K562 (cell line): ENCODE data around the gene MYBPH. TPM values are rescaled to one million over a fixed set of nuclear protein-coding genes. Genes with fewer than 3 reads are reported as not detected.

ENCODE experiments used
- E2F3 ChIP-seq: fragments of 250-450 bp; sonication (Bioruptor Pico); IDR thresholded peaks from 2 replicates; pipeline ENCODE4 v1.4.0; 2020; ENCODE audit warnings: mild to moderate bottlenecking
- MEIS2 ChIP-seq: fragments of 450-650 bp; IDR thresholded peaks from 2 replicates; pipeline ENCODE4 v1.6.1; 2014; ENCODE audit warnings: mild to moderate bottlenecking; ENCODE audit not compliant: partially characterized antibody
- NFIC ChIP-seq: fragments of 450-650 bp; IDR thresholded peaks from 2 replicates; pipeline ENCODE4 v1.6.1; 2017; ENCODE audit warnings: mild to moderate bottlenecking, inconsistent platforms
- NONO ChIP-seq, 2 experiments: fragments of 200-400 bp in 1 of 2; fragments of 450-650 bp in 1 of 2; formaldehyde crosslinking in 1 of 2; IDR thresholded peaks; 2 replicates each; pipeline ENCODE4 v1.6.1; 2017; ENCODE audit warnings: low read depth in 2 of 2, mild to moderate bottlenecking in 2 of 2, moderate library complexity in 2 of 2, low read length in 1 of 2
- PRDM10 ChIP-seq: fragments of 450-650 bp; IDR thresholded peaks from 2 replicates; pipeline ENCODE4 v1.6.1; 2018; ENCODE audit not compliant: partially characterized antibody
- TAF15 ChIP-seq: fragments of 200-400 bp; formaldehyde crosslinking; IDR thresholded peaks from 2 replicates; pipeline ENCODE4 v1.6.1; 2017; ENCODE audit warnings: mild to moderate bottlenecking, low read depth, low read length, moderate library complexity
- TGIF2 ChIP-seq: sonication (generic); formaldehyde crosslinking; IDR thresholded peaks from 2 replicates; pipeline ENCODE4 v1.8.1; 2022; ENCODE audit warnings: mild to moderate bottlenecking, missing genetic modification reagents, moderate library complexity
- U2AF1 ChIP-seq: fragments of 200-400 bp; formaldehyde crosslinking; optimal IDR thresholded peaks from 2 replicates; pipeline ENCODE3; 2017; ENCODE audit warnings: mild to moderate bottlenecking, low read depth, low read length, moderate library complexity
- ZNF592 ChIP-seq: fragments of 450-650 bp; IDR thresholded peaks from 2 replicates; pipeline ENCODE4 v1.6.1; 2017; ENCODE audit warnings: antibody characterized with exemption, mild to moderate bottlenecking
- polyA plus RNA-seq, 8 experiments: library from polyadenylated mRNA; depleted of rRNA in 4 of 8; stranded (reverse) in 5 of 8; unstranded in 3 of 8; fragments of >200 nt; fragmentation: Nextera tagmentation in 2 of 8; fragmentation: Illumina TruSeq in 1 of 8; extraction: Ambion mirVana in 2 of 8; extraction: Trizol in 1 of 8; gene quantifications; 2 replicates each; pipeline versions ENCODE4 v1.2.1 to v1.2.3, GENCODE V29; 2011 to 2014; ENCODE audit warnings: inconsistent platforms in 1 of 8, missing spikeins in 1 of 8
- total RNA-seq, 7 experiments: library from RNA; depleted of rRNA in 6 of 7; stranded (reverse); fragments of >200 nt in 6 of 7; fragmentation: Illumina TruSeq in 2 of 7; extraction: Trizol in 2 of 7; gene quantifications; 2 replicates each; pipeline versions ENCODE4 v1.2.1 to v1.2.3, GENCODE V29; 2011 to 2021; ENCODE audit warnings: low replicate concordance in 1 of 7
- TF ChIP-seq, protein P1 (sequence below): fragments of 200-800 bp; sonication (Bioruptor generic); IDR thresholded peaks from 2 replicates; pipeline ENCODE4 v1.6.1; 2017; ENCODE audit warnings: missing genetic modification characterization, missing compliant biosample characterization

Gene MYBPH
- total and polyA plus RNA-seq, 9 of the 15 experiments (the other 6 are each of a cell fraction or from before 2014, with no cell fraction given) = 0.13 TPM; not detected in 8

DNA sequence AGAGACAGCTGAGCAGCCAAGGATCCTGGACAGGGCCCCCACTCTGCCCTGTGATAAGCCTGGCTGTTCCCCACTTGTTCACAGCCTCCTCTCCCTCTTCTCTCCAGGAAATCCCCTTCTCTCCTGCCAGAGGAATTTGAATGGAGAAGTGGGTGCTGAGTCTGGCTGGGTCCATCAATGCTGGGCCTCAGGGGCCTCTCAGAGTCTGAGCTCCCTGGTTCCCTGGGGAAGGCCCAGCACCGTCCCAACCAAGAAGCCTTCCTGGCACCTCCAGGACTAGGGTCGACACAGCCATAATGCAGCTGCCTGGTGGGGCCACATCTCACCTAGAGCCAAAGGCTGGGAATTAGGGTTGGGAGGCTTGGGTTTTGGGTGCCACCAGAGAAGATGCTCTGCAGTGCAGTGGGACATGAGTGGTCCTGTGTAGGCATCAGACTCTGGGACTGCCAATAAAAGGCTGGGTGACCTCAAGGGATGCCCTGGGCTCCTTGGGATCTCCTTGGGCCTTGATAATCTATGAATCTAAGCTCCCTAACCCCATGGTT is 2.5 kb downstream of the MYBPH start (continued):
- TF ChIP-seq ZNF592 = no peak
- no peak for TF ChIP-seq U2AF1
- TF ChIP-seq TAF15 = no peak
- TF ChIP-seq NONO (IDR thresholded peaks at IDR 0.05; ENCODE audit: low read depth in 2 of 2, low read length in 1 of 2) = no peak
- no peak for TF ChIP-seq E2F3
- no peak for TF ChIP-seq MEIS2
- TF ChIP-seq, protein P1, sequence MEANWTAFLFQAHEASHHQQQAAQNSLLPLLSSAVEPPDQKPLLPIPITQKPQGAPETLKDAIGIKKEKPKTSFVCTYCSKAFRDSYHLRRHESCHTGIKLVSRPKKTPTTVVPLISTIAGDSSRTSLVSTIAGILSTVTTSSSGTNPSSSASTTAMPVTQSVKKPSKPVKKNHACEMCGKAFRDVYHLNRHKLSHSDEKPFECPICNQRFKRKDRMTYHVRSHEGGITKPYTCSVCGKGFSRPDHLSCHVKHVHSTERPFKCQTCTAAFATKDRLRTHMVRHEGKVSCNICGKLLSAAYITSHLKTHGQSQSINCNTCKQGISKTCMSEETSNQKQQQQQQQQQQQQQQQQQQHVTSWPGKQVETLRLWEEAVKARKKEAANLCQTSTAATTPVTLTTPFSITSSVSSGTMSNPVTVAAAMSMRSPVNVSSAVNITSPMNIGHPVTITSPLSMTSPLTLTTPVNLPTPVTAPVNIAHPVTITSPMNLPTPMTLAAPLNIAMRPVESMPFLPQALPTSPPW (CRISPR knock-in tag) = no peak
- TF ChIP-seq NFIC = no peak
- no peak for TF ChIP-seq TGIF2 (CRISPR knock-in tag)
- TF ChIP-seq PRDM10 = no peak
